MV-4-11 (cell line): ENCODE measurements around the gene S100A10.
A peak's percentile ranks its signal among the peaks of the same experiment; 100 is the strongest.

Experiments
- DNase-seq: peaks from one replicate; lab custom pipeline; 2025; lab: John Stamatoyannopoulos, UW

S100A10 gene

GRCh38 chr1:151935894-151936602 lies 57.6 kb downstream of the S100A10 start:
- no peak for DNase-seq

- DNase-seq, result no peak
Measured at GRCh38 chr1:151935154-151935553, 58.5 kb downstream of the S100A10 start.

DNA sequence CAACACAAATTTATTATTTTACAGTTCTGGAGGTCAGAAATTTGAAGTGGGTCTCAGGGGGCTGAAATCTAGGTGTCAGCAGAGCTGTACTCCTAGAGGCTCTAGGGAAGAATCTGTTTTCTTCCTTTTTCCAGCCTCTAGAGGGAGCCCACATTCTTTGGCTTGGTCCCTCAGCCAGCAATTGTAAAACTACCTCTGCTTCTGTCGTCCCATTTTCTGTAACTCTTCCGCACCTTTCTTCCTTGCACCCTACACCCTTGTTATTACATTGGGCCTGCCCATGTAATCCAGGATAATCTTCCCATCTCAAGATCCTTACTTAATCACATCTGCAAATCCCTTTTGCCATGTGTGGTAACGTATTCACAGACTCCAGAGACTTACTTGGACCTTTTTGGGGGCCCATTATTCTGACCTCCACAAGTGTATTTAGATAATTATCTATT lies 59.6 kb downstream of the S100A10 start:
- peak; percentile 61 for DNase-seq
